H9 (cell line): ENCODE results near the gene CUBN. TPM values are rescaled to one million over a fixed set of nuclear protein-coding genes. Genes with fewer than 3 reads are reported as not detected.

Experiments used
- DNase-seq: peaks from one replicate; pipeline ENCODE4 v3.0.0-alpha.2; 2017
- H2AFZ ChIP-seq: one replicate; pipeline ENCODE4 v1.6.1; 2013; ENCODE audit warnings: mild to moderate bottlenecking, low read length, control low read depth, moderate library complexity
- H2AK5ac ChIP-seq: 2 replicates; pipeline ENCODE4 v1.6.1; 2013; ENCODE audit warnings: low read length, control low read depth, mixed read lengths; ENCODE audit not compliant: insufficient read length
- H2BK120ac ChIP-seq: one replicate; pipeline ENCODE4 v1.6.1; 2013; ENCODE audit warnings: low read depth, mild to moderate bottlenecking, low read length, control low read depth, inconsistent platforms; ENCODE audit not compliant: poor library complexity, severe bottlenecking
- H2BK12ac ChIP-seq: 2 replicates; pipeline ENCODE4 v1.6.1; 2013; ENCODE audit warnings: low read length, control low read depth, mixed read lengths, low read depth; ENCODE audit not compliant: insufficient read length
- H2BK15ac ChIP-seq: 2 replicates; pipeline ENCODE4 v1.6.1; 2013; ENCODE audit warnings: low read depth, low read length, control low read depth
- H2BK20ac ChIP-seq: one replicate; pipeline ENCODE4 v1.6.1; 2013; ENCODE audit warnings: low read depth, mild to moderate bottlenecking, low read length, control low read depth, inconsistent platforms; ENCODE audit not compliant: poor library complexity, severe bottlenecking
- H2BK5ac ChIP-seq: 2 replicates; pipeline ENCODE4 v1.6.1; 2013; ENCODE audit warnings: low read length, control low read depth, mixed read lengths; ENCODE audit not compliant: insufficient read length
- H3K14ac ChIP-seq: 2 replicates; pipeline ENCODE4 v1.6.1; 2013; ENCODE audit warnings: low read length, control low read depth; ENCODE audit not compliant: insufficient read depth
- H3K18ac ChIP-seq: 2 replicates; pipeline ENCODE4 v1.6.1; 2013; ENCODE audit warnings: low read depth, mild to moderate bottlenecking, mixed read lengths, low read length, control low read depth; ENCODE audit not compliant: insufficient read length
- H3K23ac ChIP-seq: 2 replicates; pipeline ENCODE4 v1.6.1; 2013; ENCODE audit warnings: low read length, control low read depth, mixed read lengths, low read depth; ENCODE audit not compliant: insufficient read length
- H3K23me2 ChIP-seq: 2 replicates; pipeline ENCODE4 v1.6.1; 2013; ENCODE audit warnings: low read depth, mild to moderate bottlenecking, mixed read lengths, low read length, control low read depth; ENCODE audit not compliant: insufficient read length, poor library complexity, severe bottlenecking
- H3K27ac ChIP-seq: 2 replicates; pipeline ENCODE4 v1.5.1; 2013; ENCODE audit warnings: low read length, control low read depth, mixed read lengths, low read depth; ENCODE audit not compliant: insufficient read length
- H3K27me3 ChIP-seq: 2 replicates; pipeline ENCODE4 v1.6.1; 2013; ENCODE audit warnings: low read length, control low read depth, inconsistent platforms; ENCODE audit not compliant: insufficient read depth
- H3K4ac ChIP-seq: 2 replicates; pipeline ENCODE4 v1.6.1; 2013; ENCODE audit warnings: low read depth, mild to moderate bottlenecking, control low read depth, inconsistent platforms, low read length, moderate library complexity
- H3K4me1 ChIP-seq: 2 replicates; pipeline ENCODE4 v1.6.1; 2013; ENCODE audit warnings: low read length, control low read depth, inconsistent platforms; ENCODE audit not compliant: insufficient read depth
- H3K4me2 ChIP-seq: 2 replicates; pipeline ENCODE4 v1.6.1; 2013; ENCODE audit warnings: low read length, control low read depth, mixed read lengths; ENCODE audit not compliant: insufficient read length, insufficient read depth
- H3K56ac ChIP-seq: 2 replicates; pipeline ENCODE4 v1.6.1; 2013; ENCODE audit warnings: low read depth, mild to moderate bottlenecking, mixed read lengths, low read length, control low read depth; ENCODE audit not compliant: insufficient read length
- H3K79me1 ChIP-seq: 2 replicates; pipeline ENCODE4 v1.6.1; 2013; ENCODE audit warnings: low read depth, mild to moderate bottlenecking, moderate library complexity, low read length, control low read depth, inconsistent platforms; ENCODE audit not compliant: insufficient read depth, poor library complexity, severe bottlenecking
- H3K79me2 ChIP-seq: 2 replicates; pipeline ENCODE4 v1.6.1; 2013; ENCODE audit warnings: low read length, control low read depth, inconsistent platforms; ENCODE audit not compliant: insufficient read depth
- H3K9ac ChIP-seq: 2 replicates; pipeline ENCODE4 v1.6.1; 2013; ENCODE audit warnings: low read length, control low read depth, mixed read lengths; ENCODE audit not compliant: insufficient read length; ENCODE audit errors: extremely low read depth
- H3K9me3 ChIP-seq: one replicate; pipeline ENCODE4 v1.6.1; 2013; ENCODE audit warnings: low read depth, low read length, inconsistent platforms; ENCODE audit not compliant: control insufficient read depth
- H3T11ph ChIP-seq: one replicate; pipeline ENCODE4 v1.6.1; 2013; ENCODE audit warnings: mild to moderate bottlenecking, low read length, control low read depth, inconsistent platforms
- H4K20me1 ChIP-seq: one replicate; pipeline ENCODE4 v1.6.1; 2013; ENCODE audit not compliant: control insufficient read depth, insufficient read length, insufficient read depth
- H4K5ac ChIP-seq: 2 replicates; pipeline ENCODE4 v1.6.1; 2013; ENCODE audit warnings: low read depth, mild to moderate bottlenecking, mixed read lengths, low read length, control low read depth; ENCODE audit not compliant: insufficient read length
- H4K8ac ChIP-seq: replicated peaks from 2 replicates; pipeline ENCODE4 v1.6.1; 2013; ENCODE audit warnings: low read length, control low read depth, mixed read lengths, low read depth; ENCODE audit not compliant: insufficient read length
- H4K91ac ChIP-seq: 2 replicates; pipeline ENCODE4 v1.6.1; 2013; ENCODE audit warnings: low read depth, mild to moderate bottlenecking, moderate library complexity, mixed read lengths, low read length, control low read depth; ENCODE audit not compliant: insufficient read length
- H3K27ac Mint-ChIP-seq, 3 experiments: 2 replicates in 2 of 3; 3 replicates in 1 of 3; pipeline ENCODE4 v1.8.0; 2020 to 2021; ENCODE audit warnings: mixed read lengths in 3 of 3, mild to moderate bottlenecking in 1 of 3, moderate library complexity in 1 of 3
- H3K27me3 Mint-ChIP-seq: 2 replicates; pipeline ENCODE4 v1.8.0; 2021; ENCODE audit warnings: low read depth, mild to moderate bottlenecking, moderate library complexity, mixed read lengths
- H3K36me3 Mint-ChIP-seq, 3 experiments: 2 replicates in 2 of 3; 3 replicates in 1 of 3; pipeline ENCODE4 v1.8.0; 2020 to 2021; ENCODE audit warnings: low read depth in 3 of 3, mixed read lengths in 3 of 3; ENCODE audit not compliant: insufficient read depth in 1 of 3
- H3K4me1 Mint-ChIP-seq, 2 experiments: 2 replicates each; pipeline ENCODE4 v1.8.0; 2020; ENCODE audit warnings: mixed read lengths in 2 of 2
- H3K4me3 Mint-ChIP-seq, 2 experiments: 2 replicates in 1 of 2; 3 replicates in 1 of 2; pipeline ENCODE4 v1.8.0; 2020 to 2021; ENCODE audit warnings: mild to moderate bottlenecking in 2 of 2, mixed read lengths in 2 of 2, moderate library complexity in 1 of 2
- H3K9me3 Mint-ChIP-seq, 2 experiments: 2 replicates in 1 of 2; 3 replicates in 1 of 2; pipeline ENCODE4 v1.8.0; 2020; ENCODE audit warnings: mild to moderate bottlenecking in 2 of 2, mixed read lengths in 2 of 2, moderate library complexity in 1 of 2
- CTCF ChIP-seq: fragments of 200-600 bp; sonication (generic); conservative IDR thresholded peaks from 3 replicates; pipeline ENCODE4 v1.8.0; 2021; ENCODE audit warnings: antibody characterized with exemption, mild to moderate bottlenecking
- WGBS: extraction: QIAGEN DNeasy Blood & Tissue Kit; methylation state at CpG from one replicate; pipeline ENCODE4 v1.1.7; 2013; ENCODE audit warnings: missing lambda C conversion rate, low lambda C conversion rate, mixed read lengths; ENCODE audit not compliant: insufficient read length; ENCODE audit errors: extremely low coverage; 5-methylcytosine and 5-hydroxymethylcytosine counted together
- total RNA-seq: library from RNA; stranded (reverse); gene quantifications from 2 replicates; pipeline ENCODE4 v1.2.1, GENCODE V29; 2021

The CUBN gene
- total RNA-seq, 1 experiment from 2014 or later = 0.26 TPM

DNA sequence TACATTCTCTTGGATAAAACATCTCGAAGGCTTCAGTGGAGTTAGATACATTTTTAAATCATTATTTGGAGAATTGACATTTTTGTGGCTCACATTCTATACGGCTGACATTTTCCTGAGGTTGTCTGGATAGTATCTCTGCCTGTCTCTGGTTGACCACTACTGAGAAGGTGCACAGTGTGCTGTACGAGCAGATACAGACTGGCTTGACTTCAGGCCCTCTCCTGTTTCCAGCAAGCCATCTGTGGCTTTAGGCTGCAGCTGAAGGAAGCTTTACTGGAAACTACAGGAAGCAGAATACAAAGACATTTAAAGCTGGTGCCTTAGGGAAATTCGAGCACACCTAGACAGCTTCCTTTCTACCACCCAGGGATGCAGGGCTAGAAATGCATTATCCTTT lies 273.0 kb downstream of the CUBN start:
- Histone ChIP-seq H3K23me2 (no peaks in the 10 kb centered on the region), H4K5ac (no peak overlapping the region), H4K8ac (no peak overlapping the region), H3K4ac (no peak overlapping the region), H3K27me3 (no peaks in the 10 kb centered on the region), H3K9ac (no peak overlapping the region), H2BK20ac (no peak overlapping the region), H4K91ac (no peak overlapping the region), H3K4me1 (no peaks in the 10 kb centered on the region), H2BK5ac (no peak overlapping the region), H3K56ac (no peak overlapping the region), H3K79me1 (no peaks in the 10 kb centered on the region), H3T11ph (no peak overlapping the region), H3K14ac (no peak overlapping the region), H2AFZ (no peak overlapping the region), H3K23ac (no peak overlapping the region), H2BK12ac (no peak overlapping the region), H3K18ac (no peak overlapping the region), H3K9me3 (no peaks in the 10 kb centered on the region), H2BK15ac (no peak overlapping the region), H4K20me1 (no peaks in the 10 kb centered on the region), H3K27ac (no peak overlapping the region), H3K79me2 (no peaks in the 10 kb centered on the region), H2BK120ac (no peak overlapping the region), H2AK5ac (no peak overlapping the region), H3K4me2 (no peak overlapping the region)
- Mint-ChIP-seq H3K4me3 (no peak overlapping the region), H3K27ac (peak overlapping the region in 1 of 3 experiments; percentile 92; a peak in 3 of 7 replicates), H3K27me3 (no peaks in the 10 kb centered on the region), H3K9me3 (no peaks in the 10 kb centered on the region), H3K36me3 (no peaks in the 10 kb centered on the region), H3K4me1 (peaks cover 8 to 16% of the 10 kb centered on the region in 2 experiments)
- no peak for DNase-seq
- WGBS = no CpG with 5 or more reads among the region's 4 CpGs
- no peak for TF ChIP-seq CTCF
